Right ventricle myocardium superior (tissue), 1 donor: ENCODE measurements around the gene OR8B2. TPM values are rescaled to one million over a fixed set of nuclear protein-coding genes. Genes with fewer than 3 reads are reported as not detected.

Experiments
- ATAC-seq: fragments of 200-7000 bp; cut with Tn5 transposase; one replicate; pipeline ENCODE4 v1.9.1; 2020; ENCODE audit warnings: mild to moderate bottlenecking; ENCODE audit not compliant: poor library complexity
- DNase-seq: peaks from one replicate; pipeline ENCODE4 v3.0.0-alpha.2; 2020
- intact Hi-C: fragments of 100-400 bp; cut with DNase I; formaldehyde crosslinking; loops from one replicate; pipeline ENCODE4 v1.11.2; 2022
- total RNA-seq: library from RNA; stranded (reverse); fragmentation: NEBNext Ultra II Directional; extraction: Animal tissue kit (Norgen Biotek cat#: 25700); gene quantifications from one replicate; pipeline ENCODE4 v1.2.1, GENCODE V29; 2021
- donor health status: DM: no; HTN: yes; CAD: no; lungs with severe emphysema.

OR8B2 gene
- total RNA-seq, 1 donor from 2014 or later = not detected

DNA sequence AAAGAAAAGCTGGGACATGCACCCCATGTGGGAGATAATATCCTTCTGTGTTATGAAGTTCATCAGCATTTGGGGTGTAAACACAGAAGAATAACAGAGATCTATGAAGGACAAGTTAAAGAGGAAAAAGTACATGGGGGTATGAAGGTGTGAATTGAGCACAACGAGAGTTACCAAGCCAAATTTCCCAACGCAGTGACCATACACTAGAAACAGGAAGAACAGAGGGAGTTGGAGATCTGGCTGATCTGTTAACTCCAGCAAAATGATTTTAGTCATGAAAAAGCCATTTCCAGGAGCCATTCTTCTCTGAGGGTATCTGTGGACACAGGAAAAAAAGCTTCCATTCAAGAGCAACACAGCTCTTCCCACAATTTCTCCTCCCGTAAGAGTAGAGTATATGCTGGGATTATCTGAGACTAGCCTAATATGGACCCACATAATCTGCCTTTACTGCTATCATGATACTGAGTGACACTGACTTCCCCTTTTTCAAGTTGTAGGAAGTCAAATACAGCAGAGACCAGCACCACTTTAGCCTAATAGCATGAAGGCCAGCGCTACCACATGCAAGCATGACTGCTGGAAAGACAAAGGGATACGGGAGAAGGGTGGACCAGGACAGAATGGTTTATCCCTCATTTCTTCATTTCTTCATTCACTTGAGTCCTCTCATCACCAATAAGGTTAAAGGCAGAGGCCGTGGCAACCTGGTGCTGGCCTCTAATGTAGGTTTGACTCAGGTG lies 44.7 kb downstream of the OR8B2 start:
- intact Hi-C loops = no loop called here
- ATAC-seq = no peak
- no peak for DNase-seq

Other genes with a start within 250 kb of the OR8B2 start
- gene OR10D3, start 201.2 kb downstream of the OR8B2 start, total RNA-seq = not detected
- not detected for gene OR8G1, start 143.4 kb downstream of the OR8B2 start, total RNA-seq
- not detected for gene OR8G5, start 128.1 kb downstream of the OR8B2 start, total RNA-seq
- not detected for gene OR8D1, start 70.5 kb downstream of the OR8B2 start, total RNA-seq
- not detected for gene OR8D2, start 64.3 kb downstream of the OR8B2 start, total RNA-seq
- gene OR8B3, start 14.5 kb upstream of the OR8B2 start, total RNA-seq = not detected
- gene OR8B4, start 40.4 kb upstream of the OR8B2 start, total RNA-seq = not detected
- not detected for gene OR8B8, start 61.2 kb upstream of the OR8B2 start, total RNA-seq
- gene OR8B12, start 159.2 kb upstream of the OR8B2 start, total RNA-seq = not detected
- not detected for gene OR8A1, start 185.5 kb upstream of the OR8B2 start, total RNA-seq
- gene PANX3, start 226.9 kb upstream of the OR8B2 start, total RNA-seq = not detected
- 18.2 TPM for gene TBRG1, start 238.4 kb upstream of the OR8B2 start, total RNA-seq